ENCODE measurements around the gene SPATC1L. TPM values are rescaled to one million over a fixed set of nuclear protein-coding genes. Genes with fewer than 3 reads are reported as not detected.
"Not testable (repeated sequence)": the region's sequence is repeated elsewhere in the genome, so short reads cannot be mapped to it uniquely, and the experiment has no call there.

SPATC1L gene
- total RNA-seq, 2 donors from 2014 or later = 5.9 to 8.0 TPM

- ATAC-seq (peak; percentile 15), DNase-seq (peak in 1 of 2 donors; percentile 2)
- intact Hi-C loops (cut with DNase I, micrococcal nuclease) = no loop called here
These were observed 22.1 kb upstream of the SPATC1L start for GRCh38 chr21:46206163-46207005.

GRCh38 chr21:46205766-46206162 lies 21.5 kb upstream of the SPATC1L start:
- intact Hi-C loops (cut with DNase I, micrococcal nuclease) = no loop called here
- ATAC-seq (no peak), DNase-seq (no peak)

- DNase-seq = no peak
- ATAC-seq = no peak
- intact Hi-C loops (cut with DNase I, micrococcal nuclease) = no loop called here
These were observed 20.9 kb upstream of the SPATC1L start for GRCh38 chr21:46205166-46205565.

GRCh38 chr21:46203203-46203600 lies 18.9 kb upstream of the SPATC1L start:
- intact Hi-C loops (cut with DNase I, micrococcal nuclease) = no loop called here
- DNase-seq (no peak), ATAC-seq (no peak)

- intact Hi-C loops (cut with DNase I, micrococcal nuclease) = no loop called here
- ATAC-seq (no peak), DNase-seq (no peak)
These were observed 18.4 kb upstream of the SPATC1L start for GRCh38 chr21:46202592-46203202.

GRCh38 chr21:46200877-46201803 lies 16.9 kb upstream of the SPATC1L start:
- DNase-seq; intact Hi-C loops (cut with DNase I, micrococcal nuclease); ATAC-seq: not testable (repeated sequence)

GRCh38 chr21:46199436-46200373 lies 15.4 kb upstream of the SPATC1L start:
- DNase-seq (no peak), ATAC-seq (no peak)
- intact Hi-C loops (cut with DNase I, micrococcal nuclease) = no loop called here

- ATAC-seq (no peak), DNase-seq (peak in 1 of 2 donors; percentile 15)
- intact Hi-C loops (cut with DNase I, micrococcal nuclease) = no loop called here
These were observed 12.5 kb upstream of the SPATC1L start for GRCh38 chr21:46196733-46197132.

- intact Hi-C loops (cut with DNase I, micrococcal nuclease) = no loop called here
- DNase-seq (no peak), ATAC-seq (no peak)
These were observed 11.4 kb upstream of the SPATC1L start for GRCh38 chr21:46195595-46196195.

GRCh38 chr21:46194374-46195334 lies 10.4 kb upstream of the SPATC1L start:
- no peak for DNase-seq

GRCh38 chr21:46193829-46194373 lies 9.6 kb upstream of the SPATC1L start:
- ATAC-seq = no peak
- intact Hi-C loops (cut with DNase I, micrococcal nuclease) = no loop called here
- no peak for DNase-seq

More at GRCh38 chr21:46194374-46195334, 10.4 kb upstream of the SPATC1L start:
- ATAC-seq = no peak
- intact Hi-C loops (cut with DNase I, micrococcal nuclease) = no loop called here

GRCh38 chr21:46191686-46192575 lies 7.7 kb upstream of the SPATC1L start:
- ATAC-seq (no peak), DNase-seq (no peak)
- intact Hi-C loops (cut with DNase I, micrococcal nuclease) = no loop called here

GRCh38 chr21:46191257-46191685 lies 7.0 kb upstream of the SPATC1L start:
- DNase-seq (no peak), ATAC-seq (no peak)
- intact Hi-C loops (cut with DNase I, micrococcal nuclease) = no loop called here

GRCh38 chr21:46190491-46191131 lies 6.4 kb upstream of the SPATC1L start:
- intact Hi-C loops (cut with DNase I, micrococcal nuclease) = no loop called here
- ATAC-seq (no peak), DNase-seq (no peak)

GRCh38 chr21:46189959-46190490 lies 5.8 kb upstream of the SPATC1L start:
- no peak for DNase-seq
- no peak for ATAC-seq
- intact Hi-C loops (cut with DNase I, micrococcal nuclease) = no loop called here

Measured in left colon (tissue), 2 donors.